ENCODE measurements around the gene UAP1L1. TPM values are rescaled to one million over a fixed set of nuclear protein-coding genes. Genes with fewer than 3 reads are reported as not detected.

The UAP1L1 gene
- total RNA-seq, 1 donor from 2014 or later, result 2.1 TPM

GRCh38 chr9:137071282-137071681, 6.0 kb upstream of the UAP1L1 start:
- peak overlapping the region; percentile 55 for H3K4me3 ChIP-seq (ENCODE audit: low read depth, low read length)
- DNase-seq (ENCODE audit: low read depth), result no peak
- TF ChIP-seq CTCF (conservative IDR thresholded peaks at IDR 0.05; ENCODE audit: low read depth, low read length), result no peak

- TF ChIP-seq CTCF (conservative IDR thresholded peaks at IDR 0.05; ENCODE audit: low read depth, low read length), result no peak
- H3K4me3 ChIP-seq (ENCODE audit: low read depth, low read length), result no peak overlapping the region
Observed at GRCh38 chr9:137073992-137074399, 3.3 kb upstream of the UAP1L1 start.

DNA sequence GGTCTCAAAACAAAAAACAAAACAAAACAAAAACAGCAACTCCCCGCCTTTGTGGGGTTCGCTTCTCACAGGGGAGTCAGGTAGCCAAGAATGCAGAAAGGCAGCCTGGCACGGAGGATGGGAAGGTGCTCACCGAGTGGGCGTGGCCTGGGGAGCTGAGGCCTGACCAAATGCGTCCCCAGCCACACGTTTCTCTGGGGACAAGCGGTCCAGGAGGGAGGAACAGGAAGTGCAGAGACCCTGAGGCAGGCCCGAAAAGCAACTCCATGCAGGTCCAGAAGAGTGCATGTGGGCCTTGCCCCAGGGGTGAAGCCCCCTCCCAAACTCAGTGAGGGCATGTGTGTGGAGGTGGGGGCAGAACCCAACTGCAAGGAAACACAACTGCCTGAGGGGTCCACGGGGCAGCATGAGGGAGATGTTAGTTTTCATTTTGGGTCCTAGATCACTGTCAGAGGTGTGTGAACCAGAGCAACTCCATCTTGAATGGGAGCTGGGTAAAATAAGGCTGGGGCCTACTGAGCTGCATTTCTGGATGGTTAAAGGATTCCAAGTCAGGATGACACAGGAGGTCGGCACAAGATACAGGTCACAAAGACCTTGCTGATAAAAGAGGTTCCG, 2.6 kb upstream of the UAP1L1 start:
- TF ChIP-seq CTCF (conservative IDR thresholded peaks at IDR 0.05; ENCODE audit: low read depth, low read length), result no peak
- no peak overlapping the region for H3K4me3 ChIP-seq (ENCODE audit: low read depth, low read length)
- DNase-seq (ENCODE audit: low read depth), result no peak

More at GRCh38 chr9:137073992-137074399, 3.3 kb upstream of the UAP1L1 start:
- no peak for DNase-seq (ENCODE audit: low read depth)

DNA sequence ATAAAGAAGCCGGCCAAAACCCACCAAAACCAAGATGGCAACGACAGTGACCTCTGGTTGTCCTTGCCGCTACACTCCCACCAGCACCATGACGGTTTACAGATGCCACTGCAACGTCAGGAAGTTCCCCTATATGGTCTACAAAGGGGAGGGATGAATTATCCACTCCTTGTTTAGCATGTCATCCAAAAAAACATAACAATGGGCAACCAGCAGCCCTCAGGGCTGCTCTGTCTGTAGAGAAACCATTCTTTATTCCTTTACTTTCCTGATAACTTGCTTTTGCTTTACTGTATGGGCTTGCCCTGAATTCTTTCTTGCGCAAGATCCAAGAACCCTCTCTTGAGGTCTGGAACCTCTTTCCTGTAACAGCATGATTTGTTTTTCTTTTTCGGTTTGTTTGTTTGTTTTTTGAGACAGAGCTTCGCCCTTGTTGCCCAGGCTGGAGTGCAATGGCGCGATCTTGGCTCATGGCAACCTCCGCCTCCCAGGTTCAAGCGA, 2.0 kb upstream of the UAP1L1 start:
- no peak for TF ChIP-seq CTCF (conservative IDR thresholded peaks at IDR 0.05; ENCODE audit: low read depth, low read length)
- no peak overlapping the region for H3K4me3 ChIP-seq (ENCODE audit: low read depth, low read length)
- DNase-seq (ENCODE audit: low read depth), result no peak

DNA sequence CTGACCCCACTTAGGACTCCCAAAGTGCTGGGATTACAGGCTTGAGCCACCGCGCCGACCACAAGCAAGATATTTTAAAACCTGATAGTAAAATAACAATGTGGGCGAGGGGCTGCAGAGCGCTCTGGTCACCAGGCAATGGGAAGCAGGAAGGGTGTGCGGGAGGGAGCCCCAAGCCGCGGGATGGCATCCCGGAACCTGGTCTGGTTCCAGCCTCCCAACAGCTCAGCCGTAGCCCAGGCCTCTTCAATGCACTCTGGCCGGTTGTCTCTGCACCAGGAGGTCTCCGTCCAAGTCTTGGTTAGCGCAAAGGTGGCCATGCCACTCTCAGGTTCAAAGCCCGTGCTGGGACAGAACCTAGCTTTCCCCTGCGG, 694 bp upstream of the UAP1L1 start:
- TF ChIP-seq CTCF (conservative IDR thresholded peaks at IDR 0.05; ENCODE audit: low read depth, low read length), result no peak
- DNase-seq (ENCODE audit: low read depth), result no peak
- peak overlapping the region; percentile 40 for H3K4me3 ChIP-seq (ENCODE audit: low read depth, low read length)

DNA sequence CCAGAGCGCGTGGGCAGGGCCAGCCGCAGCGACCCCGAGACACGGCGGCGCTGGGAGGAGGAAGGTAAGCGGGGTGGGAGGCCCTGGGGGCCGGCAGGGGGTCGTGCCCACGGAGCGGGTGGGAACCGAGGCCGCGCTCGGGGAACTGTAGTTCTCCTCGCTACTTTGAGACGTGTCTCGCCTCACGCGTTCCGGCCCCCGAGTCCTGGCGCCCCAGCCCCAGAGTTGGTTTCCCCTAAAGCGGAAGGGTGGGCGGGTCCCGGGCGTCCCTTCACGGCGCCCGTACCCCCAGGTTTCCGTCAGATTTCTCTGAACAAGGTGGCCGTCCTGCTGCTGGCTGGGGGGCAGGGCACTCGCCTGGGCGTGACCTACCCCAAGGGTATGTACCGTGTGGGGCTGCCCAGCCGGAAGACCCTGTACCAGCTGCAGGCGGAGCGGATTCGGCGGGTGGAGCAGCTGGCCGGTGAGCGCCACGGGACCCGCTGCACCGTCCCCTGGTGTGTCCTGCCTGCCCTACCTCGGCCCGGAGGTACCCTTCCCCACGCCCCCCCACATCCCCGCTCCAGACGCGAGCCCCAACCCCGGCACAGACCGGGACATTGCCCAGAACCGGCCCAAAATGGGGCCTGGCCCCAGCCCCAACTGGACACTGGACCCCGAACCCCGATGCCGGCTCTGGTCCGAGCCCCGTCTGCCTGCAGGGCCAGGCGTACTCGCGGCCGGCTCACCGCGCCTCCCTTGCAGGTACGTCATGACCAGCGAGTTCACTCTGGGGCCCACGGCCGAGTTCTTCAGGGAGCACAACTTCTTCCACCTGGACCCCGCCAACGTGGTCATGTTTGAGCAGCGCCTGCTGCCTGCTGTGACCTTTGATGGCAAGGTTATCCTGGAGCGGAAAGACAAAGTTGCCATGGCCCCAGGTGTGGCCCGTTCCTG, 709 bp downstream of the UAP1L1 start:
- DNase-seq (ENCODE audit: low read depth), result no peak
- H3K4me3 ChIP-seq (ENCODE audit: low read depth, low read length), result peak overlapping the region; percentile 72
- TF ChIP-seq CTCF (conservative IDR thresholded peaks at IDR 0.05; ENCODE audit: low read depth, low read length), result no peak
